Measurements from ENCODE around the gene SIL1.

The SIL1 gene

DNA sequence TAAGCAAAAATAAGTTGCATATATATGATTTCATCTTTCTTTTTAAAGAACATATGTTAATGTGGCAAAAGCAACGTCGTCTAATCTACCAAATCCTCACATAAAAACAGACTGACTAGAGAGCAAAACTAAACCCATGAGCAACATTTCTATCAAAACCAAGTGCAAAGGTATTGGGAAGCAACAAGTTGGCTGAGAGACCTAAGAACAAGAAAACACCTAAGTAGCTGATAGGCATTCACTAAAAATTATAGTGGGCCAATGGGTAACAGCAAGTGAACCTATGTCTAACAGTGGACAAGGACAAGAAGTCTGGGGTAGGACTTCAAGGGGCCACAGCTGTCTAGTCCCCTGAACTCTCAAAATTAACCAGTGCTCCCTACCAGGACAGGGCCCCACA is 130.1 kb downstream of the SIL1 start:
- no peak overlapping the region for H3K4me3 ChIP-seq (ENCODE audit: low read depth, low read length)
- TF ChIP-seq CTCF (IDR thresholded peaks at IDR 0.05; ENCODE audit: borderline replicate concordance, insufficient read depth, low read depth, low read length) = no peak

DNA sequence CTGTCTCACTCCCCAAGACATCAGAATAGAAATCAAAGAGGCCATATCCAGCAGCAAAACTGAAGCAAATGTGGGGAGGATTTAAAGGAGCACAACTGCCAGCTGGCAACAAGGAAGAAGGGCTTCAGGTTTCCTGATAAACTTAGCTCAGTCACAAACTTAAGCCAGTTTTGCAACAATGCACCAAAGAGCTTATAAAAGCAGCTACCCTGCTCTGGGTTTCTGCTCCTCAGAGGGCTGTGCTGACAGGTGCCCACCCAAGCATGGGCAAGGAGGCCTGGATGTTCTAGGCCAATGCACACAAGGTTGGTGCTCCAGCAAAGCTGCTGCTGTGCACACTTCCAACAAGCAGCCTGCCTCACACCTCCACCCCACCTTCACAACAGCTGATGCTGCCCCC is 132.9 kb downstream of the SIL1 start:
- H3K4me3 ChIP-seq (ENCODE audit: low read depth, low read length) = no peak overlapping the region
- TF ChIP-seq CTCF (IDR thresholded peaks at IDR 0.05; ENCODE audit: borderline replicate concordance, insufficient read depth, low read depth, low read length) = no peak

- no peak overlapping the region for H3K4me3 ChIP-seq (ENCODE audit: low read depth, low read length)
- TF ChIP-seq CTCF (IDR thresholded peaks at IDR 0.05; ENCODE audit: borderline replicate concordance, insufficient read depth, low read depth, low read length) = no peak
These were observed 133.6 kb downstream of the SIL1 start for GRCh38 chr5:139064613-139065012.

DNA sequence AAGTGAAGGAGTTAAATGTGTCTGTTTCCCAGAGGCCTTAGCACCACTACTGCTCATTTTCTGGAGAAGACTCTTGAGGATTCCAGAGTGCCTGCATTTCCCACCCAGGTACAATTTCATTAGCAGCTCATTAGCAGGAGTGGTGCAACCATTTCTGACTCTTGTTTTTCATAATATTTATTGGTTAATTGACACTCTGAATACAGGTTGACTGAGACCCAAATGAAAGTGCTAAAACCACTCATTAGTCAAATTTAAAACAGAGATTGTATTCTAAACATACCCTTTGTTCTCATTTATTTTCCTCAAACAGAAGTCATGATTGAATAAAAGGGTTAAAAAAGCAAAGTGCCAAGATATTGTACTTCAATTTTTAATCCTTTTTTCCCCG is 134.5 kb downstream of the SIL1 start:
- H3K4me3 ChIP-seq (ENCODE audit: low read depth, low read length) = no peak overlapping the region
- TF ChIP-seq CTCF (IDR thresholded peaks at IDR 0.05; ENCODE audit: borderline replicate concordance, insufficient read depth, low read depth, low read length) = no peak

DNA sequence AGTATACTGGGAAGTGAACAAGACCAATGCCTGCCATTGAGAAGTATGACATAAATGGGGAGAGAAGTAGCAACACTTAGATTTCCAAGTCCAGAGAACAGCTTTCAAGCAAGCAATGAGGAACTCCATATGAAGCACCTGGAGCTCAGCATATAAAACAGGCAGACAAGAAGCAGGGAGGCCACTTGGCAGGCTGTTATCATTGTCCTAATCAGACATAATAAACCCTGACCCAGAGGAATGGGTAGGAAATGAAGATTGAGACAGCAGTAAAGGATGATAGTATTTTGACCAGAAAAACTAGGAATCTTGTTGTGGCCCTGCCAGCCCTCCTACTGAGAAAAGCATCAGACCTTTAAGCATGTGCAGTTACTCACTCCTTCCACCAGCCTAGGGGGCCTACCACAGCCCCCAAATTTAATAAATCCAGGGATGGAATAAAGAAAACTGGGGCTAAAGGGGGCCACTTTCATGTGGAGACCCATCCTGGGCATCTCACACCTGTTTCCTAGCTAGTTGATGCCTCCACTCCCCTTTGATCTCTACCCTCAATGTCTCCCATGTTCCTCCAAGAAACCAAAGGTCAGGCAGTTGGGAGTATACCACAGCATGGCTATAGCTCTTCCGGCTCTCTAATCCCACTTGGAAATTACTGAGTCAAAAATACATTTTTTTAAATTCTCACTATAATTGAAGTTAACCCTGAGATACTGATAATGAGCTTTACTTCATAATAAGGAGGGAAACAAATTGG is 135.1 kb downstream of the SIL1 start:
- H3K4me3 ChIP-seq (ENCODE audit: low read depth, low read length) = no peak overlapping the region
- no peak for TF ChIP-seq CTCF (IDR thresholded peaks at IDR 0.05; ENCODE audit: borderline replicate concordance, insufficient read depth, low read depth, low read length)

DNA sequence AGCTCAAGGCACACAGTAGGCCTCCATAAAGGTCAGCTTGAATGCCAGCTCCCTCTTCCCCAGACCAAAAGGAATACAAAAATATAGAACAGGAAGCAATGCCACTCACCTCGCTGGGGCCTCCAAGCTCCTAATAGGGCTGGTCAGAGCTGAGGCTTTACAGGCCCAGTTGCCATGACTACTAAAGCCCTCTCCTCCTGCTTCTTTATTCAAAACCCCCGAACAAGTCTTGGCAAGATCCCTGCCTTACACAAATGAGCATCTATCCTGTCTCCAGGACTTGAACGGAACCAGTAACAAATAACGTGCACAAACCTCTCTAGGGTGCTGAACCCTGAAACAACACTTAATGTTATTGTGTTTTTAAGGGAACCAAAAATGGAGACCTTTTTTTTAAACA is 136.3 kb downstream of the SIL1 start:
- TF ChIP-seq CTCF (IDR thresholded peaks at IDR 0.05; ENCODE audit: borderline replicate concordance, insufficient read depth, low read depth, low read length) = no peak
- H3K4me3 ChIP-seq (ENCODE audit: low read depth, low read length) = no peak overlapping the region

- no peak overlapping the region for H3K4me3 ChIP-seq (ENCODE audit: low read depth, low read length)
- TF ChIP-seq CTCF (IDR thresholded peaks at IDR 0.05; ENCODE audit: borderline replicate concordance, insufficient read depth, low read depth, low read length) = no peak
These were observed 136.9 kb downstream of the SIL1 start for GRCh38 chr5:139061274-139061673.
